GM10266 (cell line): ENCODE results near the gene SSTR5.

ENCODE experiments used
- DNase-seq: peaks from one replicate; pipeline ENCODE4 v3.0.0; 2012; ENCODE audit errors: extremely low spot score
- CTCF ChIP-seq: IDR thresholded peaks from 2 replicates; pipeline ENCODE4 v1.5.1; 2012; ENCODE audit warnings: mild to moderate bottlenecking, low read depth; ENCODE audit not compliant: control insufficient read depth, insufficient read depth; ENCODE audit errors: missing control alignments

Gene SSTR5

GRCh38 chr16:1099189-1100083 lies 26.9 kb downstream of the SSTR5 start:
- no peak for DNase-seq
- TF ChIP-seq CTCF = no peak

- DNase-seq = no peak
- TF ChIP-seq CTCF = no peak
Measured at GRCh38 chr16:1100084-1100800, 27.7 kb downstream of the SSTR5 start.

- TF ChIP-seq CTCF = no peak
Measured at GRCh38 chr16:1101133-1101532, 28.6 kb downstream of the SSTR5 start.

GRCh38 chr16:1101573-1102332 lies 29.2 kb downstream of the SSTR5 start:
- DNase-seq = no peak
- TF ChIP-seq CTCF = no peak

More at GRCh38 chr16:1101133-1101532, 28.6 kb downstream of the SSTR5 start:
- no peak for DNase-seq

- no peak for TF ChIP-seq CTCF
- no peak for DNase-seq
Measured at GRCh38 chr16:1102333-1102700, 29.8 kb downstream of the SSTR5 start.

- TF ChIP-seq CTCF = peak; percentile 89
- DNase-seq = peak; percentile 94
Measured at GRCh38 chr16:1102921-1103635, 30.5 kb downstream of the SSTR5 start.
